SH-SY5Y (cell line): ENCODE data around the gene TNNI2.

Experiments used
- GATA2 ChIP-seq: IDR thresholded peaks from 2 replicates; pipeline ENCODE4 v1.6.1; 2011; ENCODE audit warnings: mild to moderate bottlenecking, low read depth, low read length
- GATA3 ChIP-seq: IDR thresholded peaks from 2 replicates; pipeline ENCODE4 v1.6.1; 2011; ENCODE audit warnings: low read depth, mild to moderate bottlenecking, low read length, moderate library complexity

DNA sequence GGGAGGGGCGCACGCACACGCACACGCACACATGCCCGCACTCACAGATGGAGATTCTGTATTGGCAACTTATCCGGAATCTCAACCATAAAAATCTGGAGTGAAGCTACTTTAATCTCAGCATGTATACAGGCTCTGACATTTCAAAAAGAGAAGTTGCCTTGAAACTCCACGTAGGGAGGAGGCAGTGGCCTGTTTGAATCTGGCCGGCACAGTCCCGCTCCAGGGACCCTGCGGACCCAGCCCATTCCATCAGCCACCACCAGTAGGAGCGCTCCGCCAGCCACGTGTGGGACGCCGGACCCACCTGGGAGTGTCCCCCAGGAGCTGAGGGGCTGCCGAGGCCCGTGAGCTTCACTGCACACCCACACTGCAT, 5.9 kb upstream of the TNNI2 start:
- TF ChIP-seq GATA2 (no peak), GATA3 (no peak)
